HTERT RPE-1 (cell line): ENCODE results near the gene NQO2.
"Not testable (repeated sequence)": the region's sequence is repeated elsewhere in the genome, so short reads cannot be mapped to it uniquely, and the experiment has no call there.

Source experiments
- in situ Hi-C: fragments of 300-500 bp; cut with MboI; formaldehyde crosslinking; loops from 4 replicates; pipeline ENCODE4 v1.14.3; 2020; ENCODE audit warnings: low sequenced_read_pairs

The NQO2 gene

GRCh38 chr6:2988426-2989331 lies 11.0 kb upstream of the NQO2 start:
- in situ Hi-C loops, result no loop called here

GRCh38 chr6:2989332-2990247 lies 10.1 kb upstream of the NQO2 start:
- in situ Hi-C loops, result no loop called here

- in situ Hi-C loops, result no loop called here
Observed at GRCh38 chr6:2990248-2990931, 9.3 kb upstream of the NQO2 start.

GRCh38 chr6:2990932-2991506 lies 8.7 kb upstream of the NQO2 start:
- in situ Hi-C loops, result no loop called here

GRCh38 chr6:2992330-2992979 lies 7.2 kb upstream of the NQO2 start:
- in situ Hi-C loops, result no loop called here

- in situ Hi-C loops, result no loop called here
Observed at GRCh38 chr6:2993755-2994317, 5.9 kb upstream of the NQO2 start.

GRCh38 chr6:2998249-2998997 lies 1.3 kb upstream of the NQO2 start:
- in situ Hi-C loops, result not testable (repeated sequence)

GRCh38 chr6:2998998-2999617 lies 586 bp upstream of the NQO2 start:
- in situ Hi-C loops, result no loop called here

GRCh38 chr6:3001146-3001772 lies 1.6 kb downstream of the NQO2 start:
- in situ Hi-C loops, result no loop called here

GRCh38 chr6:3001773-3002293 lies 2.1 kb downstream of the NQO2 start:
- in situ Hi-C loops, result no loop called here

- in situ Hi-C loops, result not testable (repeated sequence)
Observed at GRCh38 chr6:3003226-3003625, 3.5 kb downstream of the NQO2 start.

GRCh38 chr6:3005077-3005476 lies 5.4 kb downstream of the NQO2 start:
- in situ Hi-C loops, result no loop called here

- in situ Hi-C loops, result no loop called here
Observed at GRCh38 chr6:3005874-3006273, 6.2 kb downstream of the NQO2 start.

- in situ Hi-C loops, result no loop called here
Observed at GRCh38 chr6:3006476-3006875, 6.8 kb downstream of the NQO2 start.

- in situ Hi-C loops, result no loop called here
Observed at GRCh38 chr6:3007571-3007970, 7.9 kb downstream of the NQO2 start.

- in situ Hi-C loops, result not testable (repeated sequence)
Observed at GRCh38 chr6:3008712-3009265, 9.1 kb downstream of the NQO2 start.

- in situ Hi-C loops, result no loop called here
Observed at GRCh38 chr6:3009930-3010329, 10.2 kb downstream of the NQO2 start.

GRCh38 chr6:3011158-3011557 lies 11.5 kb downstream of the NQO2 start:
- in situ Hi-C loops, result no loop called here
